A549 treated with RU486 at 1 μM for 4 hours (cell line): Measurements from ENCODE around the gene SZT2. TPM values are rescaled to one million over a fixed set of nuclear protein-coding genes. Genes with fewer than 3 reads are reported as not detected.

ENCODE experiments used
- total RNA-seq: library from RNA; stranded (reverse); fragments of 200-300 nt; extraction: Qiagen RNA extraction; gene quantifications from 5 replicates; pipeline ENCODE4 v1.2.3, GENCODE V29; 2022; ENCODE audit warnings: low read depth

Gene SZT2
- total RNA-seq, result 4.9 to 7.9 TPM (median 6.6 TPM) in 5 replicates

DNA sequence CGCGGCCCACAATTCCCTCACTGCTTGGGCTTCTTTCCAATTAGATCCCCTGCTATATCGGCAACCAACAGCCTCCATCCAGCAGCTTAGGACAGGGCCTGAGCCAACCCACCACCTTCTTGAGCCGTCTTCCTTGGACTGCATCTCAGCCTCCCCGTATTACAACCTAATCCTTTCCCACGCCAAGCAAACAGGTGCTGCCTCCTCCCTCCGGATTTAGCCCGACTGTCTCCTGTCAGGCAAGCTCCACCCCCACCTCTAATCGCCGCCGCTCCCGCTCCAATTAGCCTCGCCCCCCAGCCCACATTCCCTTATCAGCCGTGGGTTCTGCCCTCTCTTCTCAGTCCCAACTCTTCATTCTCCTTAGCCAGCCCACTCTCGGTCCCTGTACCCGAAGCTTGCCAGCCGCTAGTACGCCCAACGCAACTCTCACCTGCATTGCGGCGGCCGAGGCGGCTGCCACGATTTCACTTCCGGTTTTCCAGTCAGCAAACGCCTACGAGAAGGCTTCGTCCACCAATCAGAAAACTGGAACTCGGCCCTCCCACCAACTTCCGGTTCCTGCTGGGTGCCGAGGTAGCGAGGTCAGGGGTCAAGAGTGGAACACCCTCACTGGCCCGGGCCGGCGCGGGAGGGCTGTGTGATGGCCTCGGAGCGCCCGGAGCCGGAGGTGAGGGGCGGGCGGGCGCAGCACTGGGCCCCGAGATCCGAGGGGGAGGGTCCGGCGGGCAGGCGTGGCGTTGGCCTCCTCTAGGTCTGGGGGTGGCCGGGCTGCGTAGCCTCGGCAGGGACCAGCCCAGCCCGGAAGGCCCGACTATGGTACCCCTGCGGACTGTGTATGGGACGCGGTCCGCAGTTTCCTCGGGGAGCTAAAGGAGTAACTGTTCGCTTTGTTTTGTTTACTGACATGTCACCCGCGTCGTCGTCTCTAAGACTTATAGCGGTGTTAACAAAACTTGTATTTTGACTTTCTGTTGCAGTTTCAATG, at the start of gene SZT2, which contains the start of gene MED8:
SZT2 (plus strand) TSS at position 574 of the 988 bp plus-strand sequence; CDS start at position 644, 70 bp downstream.
MED8 (minus strand) TSS at position 475 of the 988 bp plus-strand sequence; CDS start at position 439, 36 bp downstream.

DNA sequence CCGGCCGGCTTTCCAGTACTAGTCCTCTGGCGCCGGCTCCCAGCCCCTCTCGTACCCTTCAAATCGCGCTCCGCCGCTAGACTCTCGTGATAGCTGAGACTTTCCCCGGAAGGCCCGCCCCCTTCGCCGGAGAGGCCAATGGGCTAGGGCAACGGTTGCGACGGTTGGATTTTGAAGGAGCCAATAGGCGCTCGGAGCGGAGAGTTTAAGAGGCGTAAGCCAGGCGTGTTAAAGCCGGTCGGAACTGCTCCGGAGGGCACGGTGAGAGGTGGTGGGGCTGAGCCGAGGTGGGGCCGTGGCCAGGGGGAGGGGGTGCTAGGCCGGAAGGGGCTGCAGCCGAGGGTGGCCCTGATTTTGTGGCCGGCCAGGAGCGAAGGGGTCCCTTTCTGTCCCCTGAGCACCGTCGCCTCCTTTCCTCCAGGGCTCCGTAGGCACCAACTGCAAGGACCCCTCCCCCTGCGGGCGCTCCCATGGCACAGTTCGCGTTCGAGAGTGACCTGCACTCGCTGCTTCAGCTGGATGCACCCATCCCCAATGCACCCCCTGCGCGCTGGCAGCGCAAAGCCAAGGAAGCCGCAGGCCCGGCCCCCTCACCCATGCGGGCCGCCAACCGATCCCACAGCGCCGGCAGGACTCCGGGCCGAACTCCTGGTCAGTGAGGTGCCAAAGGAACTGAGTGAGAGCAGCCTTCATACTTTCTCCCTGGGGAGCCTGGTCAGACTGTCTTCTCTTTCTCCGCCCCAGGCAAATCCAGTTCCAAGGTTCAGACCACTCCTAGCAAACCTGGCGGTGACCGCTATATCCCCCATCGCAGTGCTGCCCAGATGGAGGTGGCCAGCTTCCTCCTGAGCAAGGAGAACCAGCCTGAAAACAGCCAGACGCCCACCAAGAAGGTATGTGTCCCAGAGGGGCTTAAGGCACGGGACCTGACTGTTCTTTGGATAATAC, 30.7 kb upstream of the SZT2 start, which contains the start of gene CDC20:
CDC20 (plus strand) TSS at position 236 of the 948 bp plus-strand sequence; CDS start at position 471, 235 bp downstream.

GRCh38 chr1:43367904-43368645, 21.6 kb upstream of the SZT2 start, which contains the start of gene ELOVL1:
Gene ELOVL1, minus strand, starts transcription at chr1:43368011. Its CDS starts 2,402 bp downstream, at chr1:43365609.

DNA sequence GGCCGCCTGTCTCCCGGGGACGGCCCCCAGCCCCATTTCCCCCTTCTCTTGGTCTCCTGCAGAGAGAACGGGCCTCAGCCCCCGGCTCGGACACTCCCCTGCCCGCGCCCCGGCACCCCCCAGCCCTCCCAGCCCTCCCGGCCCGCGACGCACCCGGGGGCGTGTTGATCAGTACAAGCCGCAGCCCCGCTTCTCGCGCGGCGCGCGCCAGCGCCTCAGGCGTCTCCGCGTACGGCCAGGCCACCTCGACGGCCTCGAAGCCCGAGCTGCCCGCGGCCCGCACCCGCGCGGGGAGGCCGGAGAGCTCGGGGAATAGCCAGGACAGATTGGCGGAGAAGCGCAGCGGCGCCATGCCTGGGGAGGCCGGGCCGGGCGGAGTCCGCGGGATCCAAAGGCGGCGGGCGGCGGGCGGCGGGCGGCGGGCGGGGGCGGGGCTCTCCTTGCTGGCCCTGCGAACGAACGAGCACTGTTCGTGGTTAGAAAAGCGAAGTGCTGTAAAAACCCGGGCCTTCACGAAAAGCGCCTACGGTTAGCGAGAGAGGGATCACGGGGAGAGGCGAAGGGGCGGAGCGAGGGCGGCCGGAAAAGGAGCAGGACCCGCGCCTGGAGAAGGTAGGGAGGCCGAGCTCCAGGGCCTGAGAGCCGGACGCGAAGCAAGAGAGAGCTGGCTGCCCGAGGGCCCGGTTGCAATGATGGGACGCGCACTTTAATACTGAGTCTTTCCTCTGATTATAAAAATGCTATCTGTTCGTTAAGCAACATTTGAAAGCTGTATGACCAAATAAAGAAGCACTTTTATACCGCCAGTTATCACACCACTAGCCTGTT, 64.0 kb downstream of the SZT2 start, which contains the start of gene HYI:
HYI (minus strand) TSS at position 490 of the 828 bp plus-strand sequence; CDS start at position 352, 138 bp downstream.

Other genes starting within 250 kb of the SZT2 start
- 177 to 217 TPM (median 193 TPM) in 5 replicates for gene EBNA1BP2, start 217.6 kb upstream of the SZT2 start, total RNA-seq
- gene CFAP57, start 217.6 kb upstream of the SZT2 start, total RNA-seq, result 0.26 to 0.84 TPM (median 0.29 TPM) in 5 replicates
- not detected in 5 replicates for gene TMEM125, start 119.9 kb upstream of the SZT2 start, total RNA-seq
- not detected in 5 replicates for gene C1orf210, start 104.3 kb upstream of the SZT2 start, total RNA-seq
- gene TIE1, start 88.9 kb upstream of the SZT2 start, total RNA-seq, result 0.03 TPM in 1 of 5 replicates, not detected in the others
- 0.31 TPM in 1 of 5 replicates, not detected in the others for gene MPL, start 52.1 kb upstream of the SZT2 start, total RNA-seq
- 174 to 213 TPM (median 193 TPM) in 5 replicates for gene CDC20, start 30.9 kb upstream of the SZT2 start, total RNA-seq
- 138 to 163 TPM (median 143 TPM) in 5 replicates for gene ELOVL1, start 21.9 kb upstream of the SZT2 start, total RNA-seq
- gene MED8, start 99 bp upstream of the SZT2 start, total RNA-seq, result 34.9 to 41.5 TPM (median 36.7 TPM) in 5 replicates
- 10.8 to 18.9 TPM (median 15.5 TPM) in 5 replicates for gene HYI, start 64.0 kb downstream of the SZT2 start, total RNA-seq
- gene PTPRF, start 141.0 kb downstream of the SZT2 start, total RNA-seq, result 84.6 to 111 TPM (median 96.8 TPM) in 5 replicates